Measurements from ENCODE around the gene HSD17B2.

DNA sequence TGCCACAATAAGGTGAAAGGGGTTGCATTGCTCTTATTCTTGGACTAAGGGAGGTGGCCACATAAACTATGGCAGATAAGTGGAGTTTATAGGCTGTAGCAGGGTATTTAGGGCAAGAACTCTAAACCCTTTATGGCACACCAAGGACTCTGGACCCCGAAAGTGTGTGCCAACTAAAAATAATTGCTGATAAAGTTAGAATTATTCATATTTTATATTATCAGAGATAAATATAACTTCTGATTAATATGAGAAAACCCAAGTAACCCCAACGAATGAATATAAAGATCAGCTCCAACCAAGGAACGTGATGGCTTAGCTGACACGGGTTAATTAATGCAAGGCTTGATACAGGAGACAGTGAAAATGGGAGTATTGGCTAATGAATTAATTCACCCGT is 15.0 kb upstream of the HSD17B2 start:
- TF ChIP-seq SP1 (IDR thresholded peaks at IDR 0.05; ENCODE audit: low read depth), result no peak
- TF ChIP-seq EZH2 (IDR thresholded peaks at IDR 0.05), result no peak
- no peak for TF ChIP-seq SRF (IDR thresholded peaks at IDR 0.05; ENCODE audit: low read depth)
- no peak for TF ChIP-seq SIN3A (IDR thresholded peaks at IDR 0.05; ENCODE audit: low read depth)
- TF ChIP-seq JUND (IDR thresholded peaks at IDR 0.05), result no peak
